HG03469 (cell line): Measurements from ENCODE around the gene ZKSCAN1.
"Not testable (repeated sequence)": the region's sequence is repeated elsewhere in the genome, so short reads cannot be mapped to it uniquely, and the experiment has no call there.

Source experiments
- ATAC-seq: cut with Tn5 transposase; IDR thresholded peaks from one replicate; pipeline ENCODE4 v1.9.1; 2021; ENCODE audit warnings: mild to moderate bottlenecking, moderate library complexity, moderate number of reproducible peaks; ENCODE audit not compliant: unreplicated experiment

ZKSCAN1 gene

GRCh38 chr7:100000239-100000638 is 15.2 kb upstream of the ZKSCAN1 start:
- no peak for ATAC-seq

DNA sequence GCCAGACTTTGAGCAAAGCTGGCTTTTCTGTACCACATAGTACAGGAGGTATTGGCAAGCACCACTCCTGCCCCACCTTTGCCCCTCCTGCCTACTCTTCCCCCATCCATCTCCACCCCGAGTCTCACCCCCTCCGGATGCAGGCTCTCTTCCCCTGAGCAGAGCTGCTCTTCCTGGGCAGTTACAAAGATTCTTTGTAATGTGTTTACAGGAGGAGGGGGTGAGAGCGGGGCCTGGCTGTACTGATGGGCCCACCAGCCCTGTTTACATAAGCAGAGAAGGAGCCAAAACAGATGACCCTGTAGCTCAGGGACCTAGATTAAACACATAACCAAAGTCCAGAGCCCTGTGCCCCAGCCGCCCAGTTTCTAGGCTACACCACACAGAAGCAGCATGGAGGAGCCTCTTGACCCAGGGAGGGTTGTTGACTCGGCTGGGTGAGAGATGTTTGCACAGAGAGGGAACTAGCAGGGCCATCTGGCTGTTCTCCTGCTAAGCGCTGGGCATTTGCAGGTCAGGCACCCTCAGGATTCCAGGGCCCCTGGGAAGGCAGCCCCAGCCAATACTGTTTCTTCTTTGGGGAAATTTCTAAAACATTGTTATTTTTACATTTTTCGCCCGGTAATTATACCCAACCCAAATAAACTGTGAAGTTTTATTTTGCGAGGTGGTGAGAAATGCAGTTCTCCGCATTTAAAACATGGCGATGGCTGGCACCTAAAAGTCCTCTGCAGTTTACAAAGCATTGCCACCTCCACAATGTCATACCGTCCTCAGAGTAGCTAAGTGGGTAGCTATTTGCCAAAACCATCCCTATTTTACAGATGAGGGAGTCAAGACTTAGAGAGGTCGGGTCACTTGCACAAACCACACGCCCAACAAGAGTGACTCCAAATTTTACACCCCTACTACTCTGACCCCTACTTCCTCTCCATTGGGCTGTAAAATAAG is 11.4 kb upstream of the ZKSCAN1 start:
- ATAC-seq = no peak

DNA sequence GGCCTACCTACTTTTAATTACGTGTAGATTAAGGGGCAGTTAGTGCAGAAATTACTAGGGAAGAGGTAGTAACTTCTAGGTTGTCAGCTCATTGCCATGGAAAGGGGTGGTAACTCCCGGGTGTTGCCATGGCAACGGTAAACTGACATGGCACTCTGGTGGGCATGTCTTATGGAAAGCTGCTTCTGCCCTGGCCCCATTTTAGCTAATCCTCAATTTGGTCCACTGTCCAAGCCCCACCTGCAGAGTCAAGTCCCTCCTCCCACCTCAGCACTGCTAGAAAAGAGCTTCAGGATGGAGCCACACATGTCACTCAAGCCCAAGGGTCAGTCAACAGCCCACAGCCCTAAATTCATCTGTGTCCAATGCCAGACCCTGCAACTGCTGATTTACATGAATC is 7.5 kb upstream of the ZKSCAN1 start:
- ATAC-seq = no peak

DNA sequence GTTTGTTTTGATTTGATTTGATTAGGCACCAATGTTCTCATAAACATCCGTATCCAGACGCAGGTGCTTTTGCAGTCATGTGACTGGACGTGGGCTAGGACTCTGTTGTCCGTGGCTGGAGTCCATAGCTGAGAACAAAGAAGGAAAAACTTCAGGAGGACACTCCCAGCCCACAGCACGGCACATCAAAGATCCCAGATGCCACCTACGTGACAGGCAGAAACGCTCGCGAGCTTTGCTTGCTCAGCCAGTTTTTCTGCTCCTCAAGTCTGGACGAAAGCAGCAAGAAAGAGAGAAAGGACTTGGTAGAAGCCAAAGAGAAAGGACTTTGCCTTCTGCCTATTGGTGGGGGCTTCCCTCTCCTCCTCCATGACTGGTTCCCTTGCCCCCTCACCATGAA is 6.9 kb upstream of the ZKSCAN1 start:
- no peak for ATAC-seq

DNA sequence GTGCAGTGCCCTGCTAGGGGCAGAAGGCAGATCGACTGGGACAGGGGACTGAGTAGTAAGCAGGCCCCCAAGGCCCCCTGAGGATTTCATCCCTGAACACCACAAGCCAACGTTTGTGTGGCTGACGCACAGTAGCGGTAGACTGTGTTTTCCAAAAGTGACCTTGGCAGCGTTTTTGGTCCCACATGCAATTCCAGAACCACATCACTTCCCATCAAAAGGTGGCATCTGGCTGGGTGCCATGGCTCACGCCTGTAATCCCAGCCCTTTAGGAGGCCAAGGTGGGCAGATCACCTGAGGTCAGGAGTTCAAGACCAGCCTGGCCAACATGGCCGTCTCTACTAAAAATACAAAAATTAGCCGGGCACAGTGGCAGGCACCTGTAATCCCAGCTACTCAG is 5.4 kb upstream of the ZKSCAN1 start:
- ATAC-seq = not testable (repeated sequence)

GRCh38 chr7:100010901-100011300 is 4.5 kb upstream of the ZKSCAN1 start:
- ATAC-seq = no peak

DNA sequence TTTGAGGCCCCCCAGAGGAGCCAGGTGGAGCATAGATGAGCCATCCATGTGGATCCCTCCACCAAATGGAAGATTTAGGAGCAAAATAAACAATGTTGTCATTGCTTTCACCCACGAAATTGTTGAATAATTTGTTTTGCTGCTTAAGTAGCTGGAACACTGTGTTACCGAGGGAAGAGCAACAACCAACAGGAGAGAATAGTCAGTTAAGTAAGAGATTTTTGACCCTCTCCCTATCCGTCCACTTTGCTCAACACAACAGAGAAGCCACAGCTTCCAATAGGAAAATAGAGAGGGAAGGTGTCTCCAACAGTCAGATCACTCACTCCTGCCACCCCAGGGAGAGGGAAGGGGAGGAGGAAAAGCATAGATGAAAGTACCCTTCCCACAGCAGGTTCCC is 3.9 kb upstream of the ZKSCAN1 start:
- no peak for ATAC-seq

- not testable (repeated sequence) for ATAC-seq
Observed at GRCh38 chr7:100012385-100013327, 2.7 kb upstream of the ZKSCAN1 start.

DNA sequence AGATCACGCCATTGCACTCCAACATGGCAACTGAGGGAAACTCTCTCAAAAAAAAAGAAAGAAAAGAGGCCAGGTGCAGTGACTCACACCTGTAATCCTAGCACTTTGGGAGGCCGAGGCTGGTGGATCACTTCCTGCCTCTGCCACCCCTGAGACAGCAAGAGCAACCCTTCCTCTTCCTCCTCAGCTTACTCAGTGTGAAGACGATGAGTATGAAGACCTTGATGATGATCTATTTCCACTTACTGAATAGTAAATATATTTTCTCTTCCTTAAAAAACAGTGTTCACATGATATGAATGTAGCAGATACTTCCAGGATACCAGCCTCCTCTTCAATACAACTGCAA is 2.1 kb upstream of the ZKSCAN1 start:
- no peak for ATAC-seq

- ATAC-seq = no peak
Observed at GRCh38 chr7:100016215-100016901, 962 bp downstream of the ZKSCAN1 start.

DNA sequence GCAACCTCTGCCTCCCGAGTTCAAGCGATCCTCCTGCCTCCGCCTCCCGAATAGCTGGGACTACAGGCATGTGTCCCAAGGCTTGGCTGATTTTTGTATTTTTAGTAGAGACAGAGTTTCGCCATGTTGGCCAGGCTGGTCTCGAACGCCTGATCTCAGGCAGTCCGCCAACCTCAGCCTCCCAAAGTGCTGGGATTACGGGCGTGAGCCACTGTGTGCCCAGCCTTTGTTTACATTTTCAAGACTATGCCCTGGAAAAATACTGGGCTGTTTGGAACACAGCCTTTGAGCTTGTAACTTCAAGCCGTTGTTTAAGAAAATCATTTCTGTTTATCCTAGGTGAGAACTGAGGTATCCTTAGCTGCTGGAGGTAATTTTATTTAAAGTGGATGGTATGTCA is 1.9 kb downstream of the ZKSCAN1 start:
- ATAC-seq = no peak

GRCh38 chr7:100017875-100018274 is 2.5 kb downstream of the ZKSCAN1 start:
- no peak for ATAC-seq

GRCh38 chr7:100019908-100020307 is 4.5 kb downstream of the ZKSCAN1 start:
- no peak for ATAC-seq

- no peak for ATAC-seq
Observed at GRCh38 chr7:100021297-100021696, 5.9 kb downstream of the ZKSCAN1 start.

DNA sequence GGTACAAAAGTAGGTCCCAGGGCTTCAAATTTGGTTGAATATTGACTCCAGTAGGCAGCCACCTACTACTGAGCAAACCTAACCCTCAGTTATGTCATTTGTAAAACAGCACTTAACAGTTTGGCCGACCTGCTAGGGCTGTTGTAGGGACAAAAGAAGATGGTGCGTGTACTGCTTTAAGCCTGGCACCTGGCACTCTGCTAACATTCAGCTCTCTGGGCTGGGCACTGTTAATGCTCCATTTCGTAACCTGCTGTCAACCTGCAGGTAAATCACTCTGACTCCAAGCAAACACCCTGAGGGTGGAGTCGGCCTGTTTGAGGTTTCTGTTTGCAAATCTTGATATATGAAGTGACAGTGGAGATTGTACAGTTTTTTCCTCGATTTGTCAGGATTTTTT is 7.2 kb downstream of the ZKSCAN1 start:
- ATAC-seq = no peak

GRCh38 chr7:100023526-100023925 is 8.1 kb downstream of the ZKSCAN1 start:
- no peak for ATAC-seq

- no peak for ATAC-seq
Observed at GRCh38 chr7:100024020-100024619, 8.7 kb downstream of the ZKSCAN1 start.

DNA sequence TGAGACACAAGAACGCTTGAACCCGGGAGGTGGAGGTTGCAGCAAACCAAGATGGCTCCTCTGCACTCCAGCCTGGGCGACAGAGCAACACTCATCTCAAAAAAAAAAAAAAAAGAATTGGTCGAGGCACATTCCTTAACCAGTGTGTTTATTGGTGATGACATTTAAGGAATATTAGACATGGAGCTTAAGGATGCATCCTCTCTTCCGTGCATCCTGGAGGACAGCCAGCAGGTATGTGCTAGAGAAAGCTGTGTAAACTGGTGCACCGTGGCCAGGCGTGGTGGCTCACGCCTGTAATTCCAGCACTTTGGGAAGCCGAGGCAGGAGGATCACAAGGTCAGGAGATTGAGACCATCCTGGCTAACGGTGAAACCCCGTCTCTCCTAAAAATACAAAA is 11.8 kb downstream of the ZKSCAN1 start:
- no peak for ATAC-seq

GRCh38 chr7:100029596-100029995 is 14.2 kb downstream of the ZKSCAN1 start:
- ATAC-seq = no peak

- no peak for ATAC-seq
Observed at GRCh38 chr7:100033526-100033925, 18.1 kb downstream of the ZKSCAN1 start.
